Kidney capillary endothelial cell (primary cell): ENCODE results near the gene TBX18.

Source experiments
- DNase-seq: peaks from one replicate; pipeline ENCODE4 v3.0.0-alpha.2; 2018; ENCODE audit warnings: low spot score

The TBX18 gene

DNA sequence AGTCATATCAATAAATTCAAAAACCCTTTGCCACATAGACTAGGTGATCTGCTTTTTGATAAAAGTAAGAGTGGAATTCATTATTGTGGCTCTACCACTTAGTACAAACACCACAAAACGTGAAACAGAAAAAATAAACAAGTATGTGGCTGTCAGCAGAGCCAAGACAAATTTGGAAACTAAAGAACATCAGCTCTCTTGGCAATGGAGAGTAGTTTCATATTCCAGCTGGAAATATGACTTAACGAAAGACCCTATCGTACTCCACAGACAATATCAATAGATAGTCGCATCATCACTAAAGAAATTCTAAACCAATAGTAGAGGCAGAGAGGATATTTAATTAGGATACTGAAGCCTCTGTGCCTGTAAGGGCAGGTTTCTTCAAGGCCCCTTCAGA lies 20.8 kb downstream of the TBX18 start:
- DNase-seq, result no peak

- no peak for DNase-seq
Observed at GRCh38 chr6:84740385-84740784, 24.0 kb downstream of the TBX18 start.

DNA sequence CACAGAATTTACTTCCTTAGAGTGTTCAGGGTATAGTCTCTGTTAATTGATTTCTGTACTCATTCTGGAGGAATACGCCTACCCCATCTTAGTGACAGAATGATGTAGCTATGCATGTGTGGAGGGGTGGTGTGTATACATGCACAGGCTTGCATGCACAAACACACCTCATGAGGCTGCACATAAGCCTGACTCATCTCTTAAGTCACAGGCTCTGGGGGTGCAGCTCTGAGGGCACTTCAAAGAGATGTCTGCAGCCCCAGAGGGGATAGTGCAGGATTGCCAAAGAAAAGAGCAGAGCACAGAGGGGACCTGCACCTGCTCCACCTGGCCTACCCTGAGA lies 24.6 kb downstream of the TBX18 start:
- no peak for DNase-seq

- no peak for DNase-seq
Observed at GRCh38 chr6:84738996-84739865, 25.2 kb downstream of the TBX18 start.

GRCh38 chr6:84733889-84734288 lies 30.5 kb downstream of the TBX18 start:
- DNase-seq, result no peak

GRCh38 chr6:84731901-84732300 lies 32.5 kb downstream of the TBX18 start:
- DNase-seq, result no peak

DNA sequence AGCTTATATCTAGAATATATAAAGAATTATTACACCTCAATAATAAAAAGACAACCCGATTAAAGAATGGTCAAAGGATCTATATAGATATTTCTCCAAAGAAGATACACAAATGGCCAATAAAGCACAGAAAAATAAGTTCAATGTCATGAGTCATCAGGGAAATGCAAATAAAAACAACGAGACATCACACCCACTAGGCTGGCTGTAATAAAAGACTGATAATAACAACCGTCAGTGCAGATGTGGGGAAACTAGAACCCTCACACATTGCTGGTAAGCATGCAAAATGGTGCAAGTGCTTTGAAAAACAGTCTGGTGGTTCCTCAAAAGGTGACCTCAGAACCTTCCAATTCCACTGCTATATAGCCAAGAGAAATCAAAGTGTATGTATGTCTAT lies 33.0 kb downstream of the TBX18 start:
- DNase-seq, result no peak

GRCh38 chr6:84728602-84729001 lies 35.8 kb downstream of the TBX18 start:
- DNase-seq, result peak; percentile 10

DNA sequence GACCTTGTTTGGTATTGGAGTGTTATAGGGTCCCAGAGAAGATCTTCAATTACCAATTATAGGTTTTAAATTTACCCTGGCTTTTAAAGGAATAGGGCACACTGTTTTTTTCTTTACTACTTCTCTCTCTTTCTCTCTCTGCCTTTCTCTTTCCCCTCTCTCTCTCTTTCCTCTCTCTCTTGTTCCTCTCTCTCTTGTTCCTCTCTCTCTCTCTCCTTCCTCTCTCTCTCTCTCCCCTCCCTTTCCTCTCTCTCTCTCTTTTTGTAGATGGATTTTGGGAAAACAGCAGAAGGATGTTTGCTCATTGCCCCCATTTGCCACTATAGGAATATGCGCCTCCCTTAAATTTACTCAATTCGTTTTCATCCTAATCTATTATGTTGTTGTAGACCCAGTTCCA lies 45.2 kb downstream of the TBX18 start:
- no peak for DNase-seq

- DNase-seq, result no peak
Observed at GRCh38 chr6:84718038-84718955, 46.1 kb downstream of the TBX18 start.

GRCh38 chr6:84709121-84709520 lies 55.3 kb downstream of the TBX18 start:
- no peak for DNase-seq

- no peak for DNase-seq
Observed at GRCh38 chr6:84707171-84707570, 57.2 kb downstream of the TBX18 start.

DNA sequence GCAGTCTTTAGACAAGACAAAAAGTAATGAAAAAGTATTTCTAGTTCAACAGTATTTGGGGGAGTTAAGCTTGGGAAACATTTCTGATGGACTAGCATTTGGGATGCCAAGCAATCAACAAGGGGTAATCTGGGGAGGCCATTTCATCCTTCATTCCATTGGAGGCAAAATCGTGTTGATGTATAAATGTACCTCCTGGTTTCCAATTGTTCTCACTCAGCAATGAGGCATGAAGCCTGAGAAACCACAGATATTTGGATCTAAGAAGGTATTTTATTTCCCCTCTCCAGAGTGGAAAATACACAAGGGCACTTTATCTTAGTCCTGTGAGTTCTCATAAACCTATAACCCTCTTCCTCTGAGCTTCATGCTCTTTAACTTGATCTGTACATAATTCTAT lies 68.2 kb downstream of the TBX18 start:
- DNase-seq, result no peak

DNA sequence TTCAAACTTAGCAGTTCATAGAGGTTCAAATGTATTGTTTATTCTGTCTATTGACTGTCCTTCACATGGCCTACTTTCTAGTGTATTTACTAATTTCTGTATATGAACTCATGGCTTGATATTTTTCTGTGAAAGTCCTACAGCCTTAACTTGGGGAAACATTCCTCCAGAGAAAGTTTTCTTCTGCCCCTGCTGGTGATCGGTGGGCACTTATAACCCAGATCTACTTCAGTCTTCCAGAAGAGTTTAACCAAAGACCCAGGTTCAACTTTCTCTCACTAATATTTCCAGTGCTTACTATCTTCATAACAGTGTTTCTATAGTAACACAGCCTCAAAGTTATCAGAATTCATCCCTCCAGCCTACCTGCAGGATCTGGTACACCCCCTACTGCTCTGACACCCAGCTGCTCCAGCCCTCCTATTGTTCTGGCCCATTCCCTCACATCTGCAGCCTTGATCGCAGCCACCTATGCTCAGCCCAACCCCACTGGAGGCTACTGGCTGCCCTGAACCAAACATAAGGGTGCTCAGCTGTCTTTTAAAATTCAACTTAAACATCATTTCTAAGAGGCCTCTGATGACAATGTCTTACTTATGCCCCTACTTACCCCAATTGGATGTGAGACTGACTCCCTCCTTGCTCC lies 72.3 kb downstream of the TBX18 start:
- no peak for DNase-seq

- DNase-seq, result no peak
Observed at GRCh38 chr6:84688141-84688873, 76.1 kb downstream of the TBX18 start.

GRCh38 chr6:84687431-84687830 lies 77.0 kb downstream of the TBX18 start:
- no peak for DNase-seq

- no peak for DNase-seq
Observed at GRCh38 chr6:84685983-84686584, 78.3 kb downstream of the TBX18 start.

GRCh38 chr6:84681693-84682326 lies 82.6 kb downstream of the TBX18 start:
- no peak for DNase-seq

DNA sequence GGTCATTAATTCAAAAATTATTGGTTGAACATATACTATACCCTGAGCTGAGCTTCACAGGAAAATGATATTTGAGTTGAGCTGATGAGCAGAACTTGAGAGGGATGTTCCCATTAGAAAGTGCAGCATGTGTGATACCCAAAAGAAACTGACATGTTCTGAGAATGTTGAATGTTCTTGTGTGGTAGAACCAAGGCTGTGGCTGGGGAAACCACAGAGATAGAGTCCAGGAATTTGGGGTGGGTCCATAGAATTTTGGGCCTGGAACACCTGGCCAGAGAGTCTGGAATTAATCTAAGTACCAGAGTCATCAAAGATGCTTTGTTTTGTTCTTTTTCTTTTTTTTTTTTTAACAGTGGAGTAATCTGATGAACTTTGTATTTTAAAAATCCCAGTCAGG lies 88.7 kb downstream of the TBX18 start:
- DNase-seq, result no peak

GRCh38 chr6:84674395-84674794 lies 90.0 kb downstream of the TBX18 start:
- DNase-seq, result no peak

GRCh38 chr6:84671183-84671582 lies 93.2 kb downstream of the TBX18 start:
- no peak for DNase-seq
